ENCODE results near the gene KRT82.

Gene KRT82

GRCh38 chr12:52445876-52446275 lies 39.7 kb upstream of the KRT82 start:
- Histone ChIP-seq H3K79me2 (ENCODE audit: low read length) (no peaks in the 10 kb centered on the region), H3K9me2 (replicated peaks; ENCODE audit: insufficient read depth, low read length) (no peaks in the 10 kb centered on the region), H2AFZ (ENCODE audit: low read length) (no peak overlapping the region), H3K27me3 (replicated peaks; ENCODE audit: insufficient read depth, low read length) (peaks cover 18% of the 10 kb centered on the region; the same call in 1 of the 2 replicates), H3K4me2 (ENCODE audit: low read depth, low read length) (no peak overlapping the region), H3K4me3 (ENCODE audit: low read length) (no peak overlapping the region), H4K20me1 (ENCODE audit: insufficient read depth, low read length) (no peaks in the 10 kb centered on the region), H3K9ac (ENCODE audit: low read length) (no peak overlapping the region), H3K27ac (ENCODE audit: low read length) (no peak overlapping the region), H3F3A (ENCODE audit: insufficient read depth, low read length) (no peaks in the 10 kb centered on the region), H3K4me1 (ENCODE audit: low read length) (no peaks in the 10 kb centered on the region), H3K36me3 (replicated peaks; ENCODE audit: insufficient read depth, low read length) (no peaks in the 10 kb centered on the region), H3K9me3 (replicated peaks; ENCODE audit: insufficient read depth, low read length) (no peaks in the 10 kb centered on the region)
- DNase-seq = no peak
- TF ChIP-seq EZH2 (optimal IDR thresholded peaks at IDR 0.05; ENCODE audit: low read depth, low read length) (no peak), EZH2phosphoT487 (IDR thresholded peaks at IDR 0.05; ENCODE audit: low read length) (no peak), CTCF (IDR thresholded peaks at IDR 0.05; ENCODE audit: low read length) (no peak)

GRCh38 chr12:52444647-52445595 lies 38.8 kb upstream of the KRT82 start:
- H3K27ac ChIP-seq (ENCODE audit: low read length) = no peak overlapping the region

GRCh38 chr12:52443966-52444365 lies 37.8 kb upstream of the KRT82 start:
- H3K4me1 ChIP-seq (ENCODE audit: low read length) = no peaks in the 10 kb centered on the region
- no peaks in the 10 kb centered on the region for H3K36me3 ChIP-seq (replicated peaks; ENCODE audit: insufficient read depth, low read length)
- H3K9me3 ChIP-seq (replicated peaks; ENCODE audit: insufficient read depth, low read length) = no peaks in the 10 kb centered on the region
- no peak overlapping the region for H3K9ac ChIP-seq (ENCODE audit: low read length)
- H3K27ac ChIP-seq (ENCODE audit: low read length) = no peak overlapping the region
- no peaks in the 10 kb centered on the region for H4K20me1 ChIP-seq (ENCODE audit: insufficient read depth, low read length)
- H3K4me2 ChIP-seq (ENCODE audit: low read depth, low read length) = no peak overlapping the region
- no peak for DNase-seq
- H3K79me2 ChIP-seq (ENCODE audit: low read length) = no peaks in the 10 kb centered on the region
- H2AFZ ChIP-seq (ENCODE audit: low read length) = no peak overlapping the region
- peaks cover 24% of the 10 kb centered on the region; the same call in 1 of the 2 replicates for H3K27me3 ChIP-seq (replicated peaks; ENCODE audit: insufficient read depth, low read length)
- no peak for TF ChIP-seq EZH2phosphoT487 (IDR thresholded peaks at IDR 0.05; ENCODE audit: low read length)
- no peak for TF ChIP-seq EZH2 (optimal IDR thresholded peaks at IDR 0.05; ENCODE audit: low read depth, low read length)
- TF ChIP-seq CTCF (IDR thresholded peaks at IDR 0.05; ENCODE audit: low read length) = no peak
- H3K9me2 ChIP-seq (replicated peaks; ENCODE audit: insufficient read depth, low read length) = no peaks in the 10 kb centered on the region
- H3F3A ChIP-seq (ENCODE audit: insufficient read depth, low read length) = no peaks in the 10 kb centered on the region
- H3K4me3 ChIP-seq (ENCODE audit: low read length) = no peak overlapping the region

More at GRCh38 chr12:52444647-52445595, 38.8 kb upstream of the KRT82 start:
- DNase-seq = no peak
- Histone ChIP-seq H3K4me1 (ENCODE audit: low read length) (no peaks in the 10 kb centered on the region), H3K36me3 (replicated peaks; ENCODE audit: insufficient read depth, low read length) (no peaks in the 10 kb centered on the region), H2AFZ (ENCODE audit: low read length) (no peak overlapping the region), H3K9me2 (replicated peaks; ENCODE audit: insufficient read depth, low read length) (no peaks in the 10 kb centered on the region), H3K79me2 (ENCODE audit: low read length) (no peaks in the 10 kb centered on the region), H3K4me3 (ENCODE audit: low read length) (no peak overlapping the region), H3K27me3 (replicated peaks; ENCODE audit: insufficient read depth, low read length) (peaks cover 19% of the 10 kb centered on the region; the same call in 1 of the 2 replicates), H4K20me1 (ENCODE audit: insufficient read depth, low read length) (no peaks in the 10 kb centered on the region), H3K9ac (ENCODE audit: low read length) (no peak overlapping the region), H3K9me3 (replicated peaks; ENCODE audit: insufficient read depth, low read length) (no peaks in the 10 kb centered on the region), H3F3A (ENCODE audit: insufficient read depth, low read length) (no peaks in the 10 kb centered on the region), H3K4me2 (ENCODE audit: low read depth, low read length) (no peak overlapping the region)
- no peak for TF ChIP-seq CTCF (IDR thresholded peaks at IDR 0.05; ENCODE audit: low read length)
